ENCODE data around the gene IFIT3. TPM values are rescaled to one million over a fixed set of nuclear protein-coding genes. Genes with fewer than 3 reads are reported as not detected.

Gene IFIT3
- total RNA-seq, 1 experiment from 2014 or later: 4.5 TPM

DNA sequence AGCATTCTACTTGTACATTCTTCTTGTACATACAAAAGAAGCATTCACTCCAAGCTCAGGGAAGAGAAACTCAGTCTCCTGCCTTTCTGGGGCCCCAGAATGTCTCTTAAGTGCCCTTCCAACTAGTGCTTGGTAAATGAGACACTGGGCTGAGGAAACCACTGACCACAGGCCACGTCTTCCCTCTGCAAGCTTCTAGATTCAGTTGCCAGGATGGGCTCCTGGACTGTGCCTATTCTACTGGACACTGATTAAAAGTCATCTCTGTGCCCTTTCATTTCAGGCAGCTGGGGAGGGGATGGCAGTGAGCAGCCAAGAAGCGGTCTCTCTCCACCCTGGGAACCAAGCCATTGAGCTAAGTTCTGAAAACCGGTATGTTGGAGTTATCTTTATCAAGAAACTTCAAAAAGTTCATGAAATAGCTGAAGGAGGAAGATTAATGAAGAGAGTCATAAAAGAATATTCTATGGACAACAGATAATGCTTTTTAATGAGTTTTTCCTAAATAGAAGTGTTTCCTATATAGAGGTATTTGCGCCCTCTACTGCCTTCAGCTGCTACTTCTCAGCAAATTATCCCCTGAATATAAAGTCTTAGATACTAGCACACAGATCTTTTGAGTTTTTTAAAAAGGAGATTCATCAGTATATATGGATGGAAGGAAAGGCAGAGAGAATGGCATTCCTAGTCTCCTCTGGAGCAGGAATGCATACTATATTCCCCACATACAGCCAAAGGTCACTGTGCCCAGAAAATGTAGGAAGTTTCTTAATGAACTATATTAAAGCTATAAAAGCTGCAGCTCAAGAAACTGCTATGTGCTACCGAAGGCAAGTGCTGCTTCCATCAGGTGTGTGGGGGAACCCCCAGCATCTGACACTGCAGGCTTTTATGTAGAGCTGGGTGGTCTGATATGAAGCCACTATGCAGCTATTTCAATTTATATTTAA is 41.6 kb downstream of the IFIT3 start:
- peak; percentile 58 for DNase-seq (ENCODE audit: low read depth, low spot score)
- in situ Hi-C loops (cut with HindIII; ENCODE audit: low pct_unique_long_range_greater_than_20kb, low sequenced_read_pairs): no loop called here

DNA sequence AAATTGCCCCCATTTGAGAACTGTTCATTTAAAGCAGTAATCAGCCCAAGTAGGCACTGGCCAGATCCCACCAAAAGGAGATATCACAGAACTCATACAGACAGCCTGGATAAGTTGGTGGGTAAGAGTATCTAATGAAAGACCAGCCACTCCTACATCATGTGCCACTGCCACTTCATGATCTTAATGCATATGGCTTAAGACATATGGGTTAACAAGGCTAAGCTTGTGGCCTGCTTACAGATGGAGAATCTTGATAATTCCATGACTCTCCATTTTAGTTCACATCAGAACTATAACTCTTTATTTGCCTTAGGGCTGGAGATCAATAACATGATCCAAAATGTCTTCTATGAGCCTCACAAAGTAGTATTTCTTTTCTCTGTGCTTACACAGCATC is 43.3 kb downstream of the IFIT3 start:
- in situ Hi-C loops (cut with HindIII; ENCODE audit: low pct_unique_long_range_greater_than_20kb, low sequenced_read_pairs): no loop called here
- no peak for DNase-seq (ENCODE audit: low read depth, low spot score)

DNA sequence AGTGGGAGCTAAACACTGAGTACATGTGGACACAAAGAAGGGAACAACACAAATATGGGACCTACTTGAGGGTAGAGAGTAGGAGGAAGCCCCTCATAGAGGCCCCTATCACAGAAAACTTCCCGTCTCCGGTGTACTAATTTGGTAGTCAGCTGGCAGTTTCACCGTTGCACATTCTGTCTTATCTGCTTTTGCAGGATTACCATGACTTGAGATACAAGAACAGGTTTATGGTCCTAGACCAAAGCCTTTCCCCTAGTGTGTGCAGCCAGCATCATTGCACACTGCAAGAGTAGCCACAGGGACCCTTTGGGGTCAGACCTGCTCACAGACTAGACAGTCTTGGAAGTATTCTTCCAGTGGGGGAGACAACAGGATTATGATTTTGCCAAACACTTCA is 44.2 kb downstream of the IFIT3 start:
- in situ Hi-C loops (cut with HindIII; ENCODE audit: low pct_unique_long_range_greater_than_20kb, low sequenced_read_pairs): no loop called here
- no peak for DNase-seq (ENCODE audit: low read depth, low spot score)

DNA sequence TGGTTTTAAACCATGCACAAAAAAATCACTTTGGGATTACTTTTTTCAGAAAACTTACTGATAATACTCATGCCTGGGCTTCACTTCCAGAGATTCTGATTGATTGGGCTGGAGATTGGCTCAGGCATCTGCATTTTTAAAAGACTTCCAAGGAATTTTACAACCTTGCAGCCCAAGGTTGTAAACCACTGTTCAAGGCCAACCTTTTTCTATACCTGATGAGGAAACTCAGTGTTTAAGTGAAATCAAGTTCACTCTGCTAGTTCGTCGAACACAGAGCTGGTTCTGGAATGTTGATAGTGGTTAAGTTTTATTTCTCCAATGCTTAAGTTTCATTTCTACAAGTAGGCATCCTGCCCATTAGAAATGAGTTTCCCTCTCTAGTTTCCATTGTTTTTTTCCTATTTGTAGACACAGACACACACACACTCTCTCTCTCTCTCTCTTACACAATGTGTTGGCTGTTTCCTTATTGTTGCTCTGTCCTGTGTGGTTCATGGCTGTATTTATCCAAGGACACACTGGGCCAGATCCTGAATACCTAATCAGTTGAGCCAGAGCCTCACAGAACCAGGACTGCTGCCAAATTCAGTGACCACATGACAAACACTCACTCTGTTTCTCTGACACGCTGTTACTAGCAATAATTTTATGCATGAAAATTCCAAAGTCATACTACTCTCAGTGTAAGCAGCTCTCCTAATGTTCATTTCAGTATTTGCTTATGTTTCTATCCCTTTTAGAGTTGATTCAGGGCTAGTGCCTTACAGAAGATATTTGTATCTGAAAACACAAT is 46.3 kb downstream of the IFIT3 start:
- in situ Hi-C loops (cut with HindIII; ENCODE audit: low pct_unique_long_range_greater_than_20kb, low sequenced_read_pairs): no loop called here
- DNase-seq (ENCODE audit: low read depth, low spot score): peak; percentile 58

DNA sequence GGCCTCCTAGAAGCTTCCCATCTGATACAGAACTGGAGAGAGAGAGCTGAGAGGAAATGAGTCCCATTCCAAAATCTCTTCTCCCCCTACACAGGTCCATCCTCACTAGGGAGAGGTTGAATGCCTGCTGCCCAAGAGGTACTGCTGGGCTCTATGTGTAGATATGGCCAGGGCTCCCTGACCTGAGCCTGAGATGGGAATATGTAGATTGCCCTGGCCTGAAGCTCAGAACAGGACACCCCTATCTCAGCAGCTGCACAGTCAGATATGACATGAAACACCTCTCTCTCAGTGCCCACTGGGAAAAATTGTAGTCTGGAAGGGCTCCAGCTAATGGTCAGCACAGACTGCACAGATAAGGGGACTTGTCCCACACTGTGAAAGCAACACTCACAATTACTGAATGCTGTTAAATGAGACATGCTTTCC is 46.9 kb downstream of the IFIT3 start:
- in situ Hi-C loops (cut with HindIII; ENCODE audit: low pct_unique_long_range_greater_than_20kb, low sequenced_read_pairs): no loop called here

DNA sequence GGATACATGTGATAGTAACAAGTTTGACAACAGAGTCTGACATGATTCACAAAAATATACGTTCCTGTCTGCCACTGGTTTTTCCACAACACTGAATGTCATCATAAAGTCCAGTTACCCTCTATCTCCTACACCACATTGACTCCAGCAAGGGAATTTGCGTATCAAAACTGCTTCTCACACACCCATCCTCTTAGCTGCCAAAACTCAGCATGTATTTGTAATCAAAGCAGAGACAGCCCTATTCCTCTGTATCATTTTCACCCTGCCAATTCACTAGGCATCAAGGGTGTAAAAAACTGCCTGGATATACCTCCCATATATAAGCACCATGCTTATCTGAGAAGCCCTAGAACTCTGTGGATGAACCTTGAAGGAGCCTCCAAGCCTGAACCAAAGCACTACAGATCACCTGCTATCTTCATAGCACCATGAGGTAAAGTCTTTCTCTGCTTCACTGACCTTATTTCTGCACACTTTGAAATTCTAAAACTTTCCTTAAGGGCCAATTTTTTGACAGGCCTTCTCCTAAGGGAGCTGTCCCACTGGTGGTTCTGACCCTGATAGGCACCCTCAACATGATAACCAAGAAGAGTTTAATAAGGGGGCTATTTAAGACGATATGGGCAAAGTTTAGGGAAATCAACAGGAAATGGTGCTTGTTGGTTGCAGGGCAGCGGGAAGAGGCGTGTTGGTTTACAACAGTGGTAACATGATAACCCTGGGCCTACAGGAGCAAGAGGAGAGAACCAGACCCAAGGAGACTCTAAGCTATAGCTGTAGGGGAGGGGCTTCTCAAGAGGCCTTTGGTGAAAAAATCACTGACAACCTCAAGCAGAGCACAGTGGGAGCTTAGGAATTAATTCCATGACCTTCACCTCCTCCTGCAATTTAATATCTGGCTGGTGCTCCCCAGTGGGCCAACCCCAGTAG is 50.2 kb downstream of the IFIT3 start, which contains the start of gene IFIT1B:
Gene IFIT1B (plus strand): TSS at position 352 of the 933 bp plus-strand sequence. CDS start 80 bp downstream, at position 432.
- in situ Hi-C loops (cut with HindIII; ENCODE audit: low pct_unique_long_range_greater_than_20kb, low sequenced_read_pairs): no loop called here
- no peak for DNase-seq (ENCODE audit: low read depth, low spot score)

More for the DNA sequence above, 46.9 kb downstream of the IFIT3 start:
- no peak for DNase-seq (ENCODE audit: low read depth, low spot score)

DNA sequence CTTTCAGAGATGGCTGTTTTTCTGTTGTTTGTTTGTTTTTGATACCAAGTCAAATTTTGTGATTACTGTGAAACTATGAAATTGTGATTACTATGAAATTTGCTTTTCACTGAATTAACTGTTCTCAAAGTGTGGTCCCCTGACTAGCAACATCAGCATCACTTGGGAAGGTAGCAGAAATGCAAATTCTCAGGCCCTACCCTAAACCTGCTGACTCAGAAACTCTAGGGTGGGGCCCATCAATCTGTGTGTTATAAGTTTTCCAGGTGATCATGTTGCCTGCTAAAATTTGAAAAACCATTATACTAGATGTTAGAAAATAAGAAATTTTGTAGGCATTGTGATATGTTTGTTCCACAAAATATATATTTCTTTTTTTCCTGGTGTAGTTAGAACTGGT is 51.3 kb downstream of the IFIT3 start:
- in situ Hi-C loops (cut with HindIII; ENCODE audit: low pct_unique_long_range_greater_than_20kb, low sequenced_read_pairs): no loop called here
- DNase-seq (ENCODE audit: low read depth, low spot score): no peak

DNA sequence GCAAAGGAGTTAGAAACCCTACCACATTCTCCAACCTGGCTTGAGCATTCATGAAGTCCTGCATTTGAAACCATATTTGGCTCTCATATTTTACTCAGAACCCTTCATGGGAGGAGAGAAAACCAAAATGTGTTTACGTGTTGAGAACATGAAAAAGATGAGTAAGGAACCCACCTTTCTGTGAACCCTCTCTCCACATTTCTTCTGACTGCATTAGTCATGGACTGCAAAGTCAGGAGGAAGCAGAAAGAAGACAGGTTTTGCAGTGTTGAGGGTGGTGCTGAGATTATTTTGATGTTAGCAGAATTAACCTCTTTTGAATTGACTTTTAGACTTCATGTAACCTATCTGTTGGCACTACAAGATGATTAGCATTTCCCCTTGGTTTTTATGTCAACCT is 55.0 kb downstream of the IFIT3 start:
- DNase-seq (ENCODE audit: low read depth, low spot score): no peak
- in situ Hi-C loops (cut with HindIII; ENCODE audit: low pct_unique_long_range_greater_than_20kb, low sequenced_read_pairs): no loop called here

DNA sequence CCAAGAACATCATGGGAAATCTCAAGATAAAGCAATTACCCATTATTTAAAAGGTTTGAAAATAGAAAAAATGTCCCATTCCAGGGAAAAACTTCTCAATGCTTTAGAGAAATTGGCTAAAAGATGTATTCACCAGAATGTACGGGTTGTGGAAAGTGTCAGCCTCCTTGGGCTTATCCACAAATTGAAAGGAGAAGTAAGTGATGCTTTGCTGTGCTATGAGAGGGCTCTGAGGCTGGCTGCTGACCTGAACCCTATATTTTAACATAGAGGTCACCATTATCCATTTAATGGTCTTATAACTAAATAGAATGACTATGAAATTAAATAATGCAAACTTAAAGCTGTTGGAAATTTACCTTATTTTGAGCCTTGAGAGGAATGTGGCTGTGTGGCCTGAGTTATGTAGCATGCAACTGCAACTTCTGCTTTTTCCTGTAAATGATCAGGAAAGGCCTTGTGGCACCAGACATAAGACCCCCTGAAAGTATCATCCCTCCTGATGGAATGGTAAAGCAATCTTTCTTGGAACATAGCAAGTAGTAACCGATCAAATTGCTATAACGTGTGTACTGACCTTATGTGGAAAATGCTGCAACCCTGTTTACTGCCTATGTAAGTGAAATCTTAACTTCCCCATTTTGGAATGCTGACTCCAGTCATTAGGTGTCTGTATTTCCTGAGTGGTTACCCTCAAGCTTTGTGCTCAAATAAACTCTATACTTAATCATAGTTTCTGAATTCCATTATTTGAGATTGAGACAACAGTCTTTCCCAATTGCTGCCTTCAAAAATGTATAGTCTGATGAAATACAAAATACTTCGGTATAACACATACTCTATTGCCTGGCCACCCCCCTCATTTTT is 56.9 kb downstream of the IFIT3 start:
- no peak for DNase-seq (ENCODE audit: low read depth, low spot score)
- in situ Hi-C loops (cut with HindIII; ENCODE audit: low pct_unique_long_range_greater_than_20kb, low sequenced_read_pairs): no loop called here

DNA sequence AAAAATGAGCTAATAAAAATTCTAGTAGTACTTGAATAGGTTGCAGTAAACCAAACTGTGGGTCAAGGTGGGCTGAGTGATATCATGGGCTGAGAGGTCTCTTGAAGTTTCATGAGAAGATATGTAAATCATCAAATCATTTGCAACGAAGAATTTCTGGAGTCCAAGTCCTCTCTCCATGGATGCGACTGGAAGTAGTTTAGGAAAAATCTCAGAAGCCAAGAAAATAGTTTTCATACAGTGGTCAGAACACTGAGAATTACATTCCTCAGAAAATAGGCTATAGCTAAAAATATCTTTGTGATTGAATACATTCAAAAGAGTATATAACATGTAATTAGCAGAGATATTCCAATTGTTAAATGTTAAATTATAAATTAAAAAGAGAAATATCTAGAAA is 61.0 kb downstream of the IFIT3 start:
- no peak for DNase-seq (ENCODE audit: low read depth, low spot score)
- in situ Hi-C loops (cut with HindIII; ENCODE audit: low pct_unique_long_range_greater_than_20kb, low sequenced_read_pairs): no loop called here

DNA sequence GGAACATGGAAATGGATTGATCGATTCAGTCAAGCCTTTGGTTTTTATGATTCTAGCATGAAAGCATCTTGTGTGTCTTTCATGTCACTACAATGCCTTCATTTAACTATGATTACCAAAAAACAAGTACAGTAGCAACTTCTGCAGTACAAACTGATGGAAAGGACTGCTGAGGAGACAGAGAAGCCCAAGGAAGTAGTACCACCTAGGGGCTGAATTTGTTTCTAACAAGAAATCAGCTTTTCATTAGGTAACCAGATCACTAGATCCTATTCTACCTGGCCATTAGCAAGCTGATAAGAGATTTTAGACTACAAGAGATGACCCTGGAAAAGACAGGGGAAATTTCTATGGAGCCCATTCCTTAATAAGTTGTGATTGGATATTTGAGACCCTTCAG is 61.5 kb downstream of the IFIT3 start:
- peak; percentile 62 for DNase-seq (ENCODE audit: low read depth, low spot score)
- in situ Hi-C loops (cut with HindIII; ENCODE audit: low pct_unique_long_range_greater_than_20kb, low sequenced_read_pairs): no loop called here

Other genes with a start within 250 kb of the IFIT3 start
- gene CH25H, start 120.7 kb upstream of the IFIT3 start, total RNA-seq (2014; rRNA removed; shearing (Covaris generic)): not detected in 2 replicates
- gene LIPA, start 76.2 kb upstream of the IFIT3 start, total RNA-seq (2014; rRNA removed; shearing (Covaris generic)): 68.2 and 76.1 TPM in 2 replicates
- gene IFIT2, start 26.0 kb upstream of the IFIT3 start, total RNA-seq (2014; rRNA removed; shearing (Covaris generic)): 1.7 and 2.0 TPM in 2 replicates
- not detected in 2 replicates for gene IFIT1B, start 50.1 kb downstream of the IFIT3 start, total RNA-seq (2014; rRNA removed; shearing (Covaris generic))
- gene IFIT1, start 64.6 kb downstream of the IFIT3 start, total RNA-seq (2014; rRNA removed; shearing (Covaris generic)): 0.24 and 1.3 TPM in 2 replicates
- gene IFIT5, start 86.6 kb downstream of the IFIT3 start, total RNA-seq (2014; rRNA removed; shearing (Covaris generic)): 9.3 and 10.3 TPM in 2 replicates
- gene SLC16A12, start 207.6 kb downstream of the IFIT3 start, total RNA-seq (2014; rRNA removed; shearing (Covaris generic)): not detected in 2 replicates